Aorta (tissue), 5 donors: ENCODE measurements around the gene SERBP1. TPM values are rescaled to one million over a fixed set of nuclear protein-coding genes. Genes with fewer than 3 reads are reported as not detected.
A peak's percentile ranks its signal among the peaks of the same experiment; 100 is the strongest.
"Not testable (repeated sequence)": the region's sequence is repeated elsewhere in the genome, so short reads cannot be mapped to it uniquely, and the experiment has no call there.

Source experiments
- ATAC-seq: fragments of 200-7000 bp; cut with Tn5 transposase; one replicate; pipeline ENCODE4 v1.9.1; 2022; ENCODE audit warnings: moderate library complexity; ENCODE audit not compliant: low FRiP score
- DNase-seq, 2 donors: peaks; one replicate each; pipeline ENCODE4 v3.0.0-alpha.2; 2020
- H3K27ac ChIP-seq, 2 donors: one replicate each; pipeline ENCODE4 v1.5.1; 2013; ENCODE audit warnings: low read length in 2 of 2, mild to moderate bottlenecking in 2 of 2, moderate library complexity in 2 of 2, control low read depth in 1 of 2, inconsistent platforms in 1 of 2, low read depth in 1 of 2
- H3K27me3 ChIP-seq, 2 donors: one replicate each; pipeline ENCODE4 v1.6.1; 2013; ENCODE audit warnings: control low read depth in 1 of 2, low read length in 1 of 2, mild to moderate bottlenecking in 1 of 2, moderate library complexity in 1 of 2; ENCODE audit not compliant: insufficient read depth in 2 of 2, control insufficient read depth in 1 of 2
- H3K36me3 ChIP-seq, 2 donors: one replicate each; pipeline ENCODE4 v1.6.1; 2013; ENCODE audit warnings: control low read depth in 1 of 2, low read length in 1 of 2, mild to moderate bottlenecking in 1 of 2; ENCODE audit not compliant: insufficient read depth in 2 of 2, control insufficient read depth in 1 of 2
- H3K4me1 ChIP-seq, 2 donors: one replicate each; pipeline ENCODE4 v1.6.1; 2013; ENCODE audit warnings: low read length in 2 of 2, control low read depth in 1 of 2, mild to moderate bottlenecking in 1 of 2, moderate library complexity in 1 of 2; ENCODE audit not compliant: insufficient read depth in 2 of 2, control insufficient read depth in 1 of 2
- H3K4me3 ChIP-seq, 2 donors: one replicate each; pipeline ENCODE4 v1.5.1; 2013; ENCODE audit warnings: low read length in 2 of 2, control low read depth in 1 of 2, mild to moderate bottlenecking in 1 of 2
- H3K9me3 ChIP-seq: one replicate; pipeline ENCODE4 v1.6.1; 2013; ENCODE audit warnings: mild to moderate bottlenecking, low read length; ENCODE audit not compliant: control insufficient read depth
- WGBS, 2 donors: extraction: QIAGEN DNeasy Blood & Tissue Kit; methylation state at CpG; one replicate each; pipeline ENCODE4 v1.1.7; 2013; 5-methylcytosine and 5-hydroxymethylcytosine counted together
- intact Hi-C, 2 donors: fragments of 100-400 bp; cut with DNase I; formaldehyde crosslinking; loops; one replicate each; pipeline versions ENCODE4 v1.14.2 to v1.15.0; 2022
- polyA plus RNA-seq, 2 donors: library from polyadenylated mRNA; stranded (reverse); fragments of 200-250 nt; gene quantifications; one replicate each; pipeline ENCODE4 v1.2.3, GENCODE V29; 2013
- total RNA-seq, 2 donors: library from RNA; stranded (reverse); fragmentation: NEBNext Ultra II Directional; extraction: Animal tissue kit (Norgen Biotek cat#: 25700); gene quantifications; one replicate each; pipeline ENCODE4 v1.2.1, GENCODE V29; 2021
- donor health status: healthy with polysubstance abuse.
- donor health status: Bipolar disorder and iron deficiency.
- donor health status: DM: no; HTN: no; CAD: no.
- donor health status: DM: no; HTN: no; CAD: no.
- donor health status: DM: yes; HTN: yes; CAD: no.

The SERBP1 gene
- total and polyA plus RNA-seq, 4 donors = 104 to 157 (median 148) TPM

GRCh38 chr1:67446893-67447292, 16.7 kb upstream of the SERBP1 start:
- no peaks in the 10 kb centered on the region for H3K4me1 ChIP-seq
- DNase-seq = no peak
- no peaks in the 10 kb centered on the region for H3K9me3 ChIP-seq
- ATAC-seq = peak; percentile 11
- no peaks in the 10 kb centered on the region for H3K36me3 ChIP-seq
- no peaks in the 10 kb centered on the region for H3K27me3 ChIP-seq
- H3K4me3 ChIP-seq = no peak overlapping the region
- intact Hi-C loops = no loop called here
- H3K27ac ChIP-seq = no peak overlapping the region
- WGBS, 2 donors = 2 to 12% methylated on average over 1 of the region's 1 CpG

GRCh38 chr1:67446014-67446413, 15.8 kb upstream of the SERBP1 start:
- ATAC-seq, H3K27ac ChIP-seq, DNase-seq, H3K4me3 ChIP-seq, H3K27me3 ChIP-seq, H3K9me3 ChIP-seq, H3K36me3 ChIP-seq, intact Hi-C loops, H3K4me1 ChIP-seq: not testable (repeated sequence)
- WGBS, 2 donors = 84 to 85% methylated on average over 5 of the region's 5 CpGs

GRCh38 chr1:67441739-67442281, 11.6 kb upstream of the SERBP1 start:
- Histone ChIP-seq H3K9me3 (no peaks in the 10 kb centered on the region), H3K4me1 (peaks cover 0 to 3% of the 10 kb centered on the region in 2 donors), H3K36me3 (no peaks in the 10 kb centered on the region), H3K27me3 (no peaks in the 10 kb centered on the region), H3K4me3 (no peak overlapping the region), H3K27ac (peak overlapping the region in 1 of 2 donors; percentile 71)
- intact Hi-C loops = no loop called here
- WGBS, 2 donors = 35 to 37% methylated on average over 2 of the region's 2 CpGs
- no peak for DNase-seq
- no peak for ATAC-seq

GRCh38 chr1:67441183-67441582, 11.0 kb upstream of the SERBP1 start:
- Histone ChIP-seq H3K27ac (peak overlapping the region; percentile 22 to 71), H3K36me3 (no peaks in the 10 kb centered on the region), H3K27me3 (no peaks in the 10 kb centered on the region), H3K4me1 (peaks cover 0 to 3% of the 10 kb centered on the region in 2 donors), H3K4me3 (no peak overlapping the region), H3K9me3 (no peaks in the 10 kb centered on the region)
- peak; percentile 81 to 85 for DNase-seq
- WGBS, 2 donors = 6 to 7% methylated on average over 3 of the region's 3 CpGs
- intact Hi-C loops = no loop called here
- ATAC-seq = no peak

- Histone ChIP-seq H3K4me1 (peaks cover 0 to 3% of the 10 kb centered on the region in 2 donors), H3K36me3 (no peaks in the 10 kb centered on the region), H3K4me3 (no peak overlapping the region), H3K27me3 (no peaks in the 10 kb centered on the region), H3K9me3 (no peaks in the 10 kb centered on the region), H3K27ac (peak overlapping the region in 1 of 2 donors; percentile 43)
- 54 to 61% methylated on average over 3 of the region's 3 CpGs for WGBS, 2 donors
- no peak for DNase-seq
- no peak for ATAC-seq
- intact Hi-C loops = no loop called here
Observed at GRCh38 chr1:67440339-67440738, 10.1 kb upstream of the SERBP1 start.

GRCh38 chr1:67439277-67440029, 9.3 kb upstream of the SERBP1 start:
- Histone ChIP-seq H3K4me3 (no peak overlapping the region), H3K27me3 (no peaks in the 10 kb centered on the region), H3K36me3 (no peaks in the 10 kb centered on the region), H3K4me1 (peaks cover 0 to 3% of the 10 kb centered on the region in 2 donors), H3K9me3 (no peaks in the 10 kb centered on the region), H3K27ac (no peak overlapping the region)
- DNase-seq (no peak), ATAC-seq (no peak)
- intact Hi-C loops = no loop called here
- WGBS, 2 donors = 95 to 96% methylated on average over 6 of the region's 6 CpGs

- Histone ChIP-seq H3K4me1 (peaks cover 0 to 3% of the 10 kb centered on the region in 2 donors), H3K27ac (no peak overlapping the region), H3K27me3 (no peaks in the 10 kb centered on the region), H3K4me3 (no peak overlapping the region), H3K9me3 (no peaks in the 10 kb centered on the region), H3K36me3 (no peaks in the 10 kb centered on the region)
- WGBS, 2 donors = 86 to 92% methylated on average over 2 of the region's 2 CpGs
- no peak for DNase-seq
- intact Hi-C loops = no loop called here
- no peak for ATAC-seq
Observed at GRCh38 chr1:67437961-67438360, 7.8 kb upstream of the SERBP1 start.

- H3K27ac ChIP-seq = no peak overlapping the region
- H3K9me3 ChIP-seq = no peaks in the 10 kb centered on the region
- WGBS, 2 donors = 96 to 97% methylated on average over 4 of the region's 4 CpGs
- no peak overlapping the region for H3K4me3 ChIP-seq
- intact Hi-C loops = no loop called here
- no peaks in the 10 kb centered on the region for H3K27me3 ChIP-seq
- H3K36me3 ChIP-seq = no peaks in the 10 kb centered on the region
- DNase-seq (no peak), ATAC-seq (no peak)
- peaks cover 0 to 3% of the 10 kb centered on the region in 2 donors for H3K4me1 ChIP-seq
Observed at GRCh38 chr1:67436511-67437055, 6.4 kb upstream of the SERBP1 start.

GRCh38 chr1:67434491-67434890, 4.3 kb upstream of the SERBP1 start:
- Histone ChIP-seq H3K4me3 (no peak overlapping the region), H3K4me1 (peaks cover 0 to 3% of the 10 kb centered on the region in 2 donors), H3K27ac (peak overlapping the region in 1 of 2 donors; percentile 92), H3K9me3 (no peaks in the 10 kb centered on the region), H3K36me3 (no peaks in the 10 kb centered on the region), H3K27me3 (no peaks in the 10 kb centered on the region)
- no peak for ATAC-seq
- WGBS, 2 donors = 11 to 19% methylated on average over 2 of the region's 2 CpGs
- DNase-seq = no peak
- intact Hi-C loops = no loop called here
